Occipital lobe (tissue), 2 donors: ENCODE results near the gene ZNHIT6. TPM values are rescaled to one million over a fixed set of nuclear protein-coding genes. Genes with fewer than 3 reads are reported as not detected.
"Not testable (repeated sequence)": the region's sequence is repeated elsewhere in the genome, so short reads cannot be mapped to it uniquely, and the experiment has no call there.

ENCODE experiments used
- DNase-seq: peaks from one replicate; lab custom pipeline; 2025; lab: John Stamatoyannopoulos, UW
- total RNA-seq: library from RNA; depleted of rRNA; stranded (reverse); fragments of >200 nt; gene quantifications from one replicate; pipeline ENCODE4 v1.2.3, GENCODE V29; 2014

ZNHIT6 gene, protein sequence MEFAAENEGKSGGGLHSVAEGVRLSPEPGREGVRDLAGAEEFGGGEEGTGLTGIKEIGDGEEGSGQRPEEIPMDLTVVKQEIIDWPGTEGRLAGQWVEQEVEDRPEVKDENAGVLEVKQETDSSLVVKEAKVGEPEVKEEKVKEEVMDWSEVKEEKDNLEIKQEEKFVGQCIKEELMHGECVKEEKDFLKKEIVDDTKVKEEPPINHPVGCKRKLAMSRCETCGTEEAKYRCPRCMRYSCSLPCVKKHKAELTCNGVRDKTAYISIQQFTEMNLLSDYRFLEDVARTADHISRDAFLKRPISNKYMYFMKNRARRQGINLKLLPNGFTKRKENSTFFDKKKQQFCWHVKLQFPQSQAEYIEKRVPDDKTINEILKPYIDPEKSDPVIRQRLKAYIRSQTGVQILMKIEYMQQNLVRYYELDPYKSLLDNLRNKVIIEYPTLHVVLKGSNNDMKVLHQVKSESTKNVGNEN
- total RNA-seq, result 12.8 TPM

DNA sequence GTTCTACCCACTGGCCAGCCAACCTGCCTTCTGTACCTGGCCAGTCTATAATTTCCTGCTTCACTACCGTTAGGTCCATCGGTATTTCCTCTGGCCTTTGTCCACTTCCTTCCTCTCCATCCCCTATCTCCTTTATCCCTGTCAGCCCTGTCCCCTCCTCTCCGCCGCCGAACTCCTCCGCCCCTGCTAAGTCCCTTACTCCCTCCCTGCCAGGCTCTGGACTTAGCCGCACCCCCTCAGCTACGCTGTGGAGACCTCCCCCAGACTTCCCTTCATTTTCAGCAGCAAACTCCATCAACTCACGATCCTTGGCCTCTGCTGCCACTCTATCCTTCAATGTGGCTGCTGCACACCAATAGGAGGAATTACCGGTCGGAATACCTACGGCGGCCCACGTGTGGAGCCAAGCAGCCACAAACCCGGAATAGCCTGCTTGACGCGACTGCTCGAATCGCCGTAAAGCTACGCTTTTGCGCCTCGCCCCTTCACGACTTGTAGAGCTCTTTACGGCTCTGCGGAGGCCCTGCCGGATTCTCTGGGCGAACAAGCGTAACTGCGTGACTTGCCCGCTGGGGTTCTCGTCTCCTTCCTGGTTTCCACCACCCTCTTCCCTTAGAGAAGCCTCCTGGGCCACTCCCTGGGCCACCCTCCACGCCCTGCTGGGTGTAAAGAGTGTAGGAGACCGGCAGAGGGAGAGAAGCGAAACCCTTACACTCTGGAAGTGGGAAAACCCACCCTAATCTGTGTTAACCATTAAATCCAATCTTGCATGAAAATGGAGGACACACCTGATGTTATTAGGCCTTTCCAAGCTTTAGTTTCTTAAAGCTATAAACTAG is at the start of gene ZNHIT6:
TSS of gene ZNHIT6 (minus strand) at position 444 of the 839 bp plus-strand sequence. CDS start at position 295, 149 bp downstream.
- DNase-seq, result peak; percentile 88

- DNase-seq, result no peak
Measured at GRCh38 chr1:85756864-85757263, 48.6 kb upstream of the ZNHIT6 start.

DNA sequence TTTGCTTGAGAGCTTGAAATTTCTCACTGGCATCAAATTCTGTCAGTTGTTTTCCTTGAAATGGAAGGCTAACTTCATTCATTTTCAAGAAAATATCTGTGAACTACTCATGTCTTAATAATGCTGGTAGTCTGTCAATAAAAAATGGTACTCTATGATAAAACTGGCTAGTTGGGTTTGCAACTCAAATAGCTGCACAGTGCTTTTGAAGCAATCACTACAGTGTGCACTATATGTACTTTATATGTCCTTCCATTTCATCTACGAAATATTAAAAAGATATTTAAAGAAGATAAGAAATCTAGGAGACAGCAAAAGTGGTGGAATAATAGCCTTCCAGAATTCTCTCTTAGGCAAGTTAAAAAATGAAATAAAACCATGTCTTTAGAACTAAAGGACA is 39.9 kb upstream of the ZNHIT6 start:
- DNase-seq, result no peak

- no peak for DNase-seq
Measured at GRCh38 chr1:85746777-85747176, 38.5 kb upstream of the ZNHIT6 start.

GRCh38 chr1:85743814-85744213 is 35.6 kb upstream of the ZNHIT6 start:
- no peak for DNase-seq

DNA sequence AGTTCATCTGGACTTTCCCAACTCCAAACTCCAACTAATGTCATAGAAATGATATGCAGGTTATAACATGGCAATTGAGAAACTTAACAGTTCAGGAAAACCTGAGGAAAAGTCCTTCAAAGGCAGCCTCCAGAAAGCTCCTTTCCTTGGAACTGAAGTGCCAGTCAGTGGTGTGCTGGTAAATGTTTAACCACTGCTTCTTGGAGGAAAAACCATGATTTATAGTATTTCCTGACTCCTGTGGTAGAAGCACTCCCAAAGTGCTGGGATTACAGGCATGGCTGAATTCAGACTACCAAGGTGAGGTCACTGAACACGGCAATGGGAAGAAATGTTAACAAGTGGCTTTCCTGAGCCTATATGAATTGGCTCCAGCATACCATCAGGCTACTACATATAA is 26.7 kb upstream of the ZNHIT6 start:
- no peak for DNase-seq

DNA sequence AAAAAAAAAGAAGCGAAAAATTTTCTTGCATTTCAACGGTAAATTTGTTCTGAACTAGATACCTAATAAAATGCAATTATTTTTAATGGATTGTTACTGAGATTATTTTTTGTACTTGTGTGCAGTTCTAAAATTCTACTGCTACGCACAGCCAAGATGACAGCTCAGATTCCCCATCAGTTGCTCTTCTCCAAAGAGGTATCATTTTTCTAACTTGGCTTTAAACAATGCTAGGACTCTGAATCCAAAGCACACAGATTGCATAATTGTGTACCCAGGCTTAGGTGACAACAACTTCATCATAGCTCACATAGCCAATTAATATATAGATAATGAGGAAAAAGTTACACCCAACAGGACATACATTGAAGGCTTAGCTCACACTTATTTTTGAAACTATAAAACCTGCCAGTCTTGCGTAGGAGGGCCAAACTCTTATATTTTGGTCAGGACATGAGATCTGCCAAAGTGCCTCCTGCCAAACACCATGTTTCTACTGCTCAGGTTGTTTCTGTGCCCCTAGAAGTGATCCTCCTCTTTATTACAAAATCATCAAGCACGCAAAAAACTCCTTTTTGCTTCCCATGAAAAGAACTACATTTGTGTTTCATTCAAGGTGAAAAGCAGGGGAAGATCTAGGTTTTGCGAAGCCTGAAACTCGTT is 10.6 kb upstream of the ZNHIT6 start:
- DNase-seq, result no peak

DNA sequence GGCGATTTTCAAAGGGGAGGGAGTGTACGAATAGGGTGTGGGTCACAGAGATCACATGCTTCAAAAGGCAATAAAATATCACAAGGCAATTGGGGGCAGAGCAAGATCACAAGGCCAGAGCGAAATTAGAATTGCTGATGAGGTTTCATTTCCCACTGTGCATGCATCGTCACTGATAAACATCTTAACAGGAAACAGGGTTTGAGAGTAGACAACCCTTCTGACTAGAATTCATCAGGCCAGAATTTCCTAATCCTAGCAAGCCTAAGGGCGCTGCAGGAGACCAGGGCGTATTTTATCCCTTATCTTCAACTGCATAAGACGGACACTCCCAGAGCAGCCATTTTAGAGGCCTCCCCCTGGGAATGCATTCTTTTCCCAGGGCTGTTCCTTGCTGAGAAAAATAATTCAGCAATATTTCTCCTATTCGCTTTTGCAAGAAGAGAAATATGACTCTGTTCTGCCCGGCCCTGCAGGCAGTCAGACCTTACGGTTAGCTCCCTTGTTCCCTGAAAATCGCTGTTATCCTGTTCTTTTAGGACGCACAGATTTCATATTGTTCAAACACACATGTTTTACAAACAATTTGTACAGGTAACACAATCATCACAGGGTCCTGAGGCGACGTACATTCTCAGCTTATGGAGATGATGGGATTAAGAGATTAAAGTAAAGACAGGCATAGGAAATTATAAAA is 6.3 kb upstream of the ZNHIT6 start:
- DNase-seq, result not testable (repeated sequence)

- DNase-seq, result no peak
Measured at GRCh38 chr1:85708829-85709227, 595 bp upstream of the ZNHIT6 start.

GRCh38 chr1:85707267-85707989 is 805 bp downstream of the ZNHIT6 start:
- no peak for DNase-seq

DNA sequence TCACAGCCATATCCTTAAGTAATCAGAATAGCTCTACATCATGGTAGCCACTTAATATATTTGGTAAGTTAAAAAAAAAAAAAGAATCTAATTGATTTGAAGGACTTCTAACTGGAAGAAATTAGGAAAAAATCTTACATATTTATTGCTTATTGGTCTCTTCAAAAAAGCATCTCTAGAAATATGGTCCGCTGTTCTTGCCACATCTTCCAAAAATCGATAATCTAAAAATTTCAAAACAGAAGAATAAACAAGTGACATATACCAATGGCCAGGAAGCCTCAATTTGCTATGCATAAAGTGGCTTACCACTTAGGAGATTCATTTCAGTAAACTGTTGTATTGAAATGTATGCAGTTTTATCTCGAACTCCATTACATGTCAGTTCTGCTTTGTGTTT is 2.3 kb downstream of the ZNHIT6 start:
- DNase-seq, result no peak

DNA sequence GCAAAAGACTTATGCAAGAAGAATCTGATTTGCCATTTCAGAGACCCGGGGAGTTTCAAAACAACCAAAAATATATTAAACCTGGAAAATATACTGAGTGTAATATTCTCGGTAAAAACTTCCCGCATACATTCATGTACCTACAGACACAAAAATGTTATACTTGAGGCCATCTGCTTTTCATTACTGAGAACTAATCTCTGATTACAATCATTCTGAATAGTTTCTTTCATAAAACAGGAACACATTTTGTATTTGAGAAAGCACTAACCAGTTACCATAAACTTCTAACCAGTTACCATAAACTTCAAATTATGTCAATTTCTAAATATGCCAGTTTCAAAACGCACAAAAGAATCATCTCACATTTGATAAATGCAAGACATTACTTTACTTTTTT is 7.8 kb downstream of the ZNHIT6 start:
- DNase-seq, result no peak

DNA sequence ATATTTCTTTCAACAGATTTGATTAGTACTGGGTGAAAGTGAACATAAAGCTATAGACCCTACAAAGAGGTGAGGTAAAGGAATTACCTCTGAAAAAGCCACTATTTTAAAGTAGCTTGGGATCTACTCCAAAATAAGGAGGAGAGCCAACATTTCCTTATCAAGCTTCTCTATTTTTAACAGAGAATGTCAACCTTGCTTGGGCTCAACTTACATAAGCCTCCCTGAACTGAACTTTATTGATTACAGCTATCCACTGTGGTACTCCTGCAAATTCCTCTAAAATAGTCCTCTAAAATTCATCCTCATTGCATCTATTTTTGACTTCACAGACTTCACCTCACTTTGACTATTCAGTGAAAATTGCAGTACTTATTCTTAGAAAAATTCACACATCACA is 10.3 kb downstream of the ZNHIT6 start:
- DNase-seq, result no peak

GRCh38 chr1:85692730-85693314 is 15.4 kb downstream of the ZNHIT6 start:
- DNase-seq, result no peak

DNA sequence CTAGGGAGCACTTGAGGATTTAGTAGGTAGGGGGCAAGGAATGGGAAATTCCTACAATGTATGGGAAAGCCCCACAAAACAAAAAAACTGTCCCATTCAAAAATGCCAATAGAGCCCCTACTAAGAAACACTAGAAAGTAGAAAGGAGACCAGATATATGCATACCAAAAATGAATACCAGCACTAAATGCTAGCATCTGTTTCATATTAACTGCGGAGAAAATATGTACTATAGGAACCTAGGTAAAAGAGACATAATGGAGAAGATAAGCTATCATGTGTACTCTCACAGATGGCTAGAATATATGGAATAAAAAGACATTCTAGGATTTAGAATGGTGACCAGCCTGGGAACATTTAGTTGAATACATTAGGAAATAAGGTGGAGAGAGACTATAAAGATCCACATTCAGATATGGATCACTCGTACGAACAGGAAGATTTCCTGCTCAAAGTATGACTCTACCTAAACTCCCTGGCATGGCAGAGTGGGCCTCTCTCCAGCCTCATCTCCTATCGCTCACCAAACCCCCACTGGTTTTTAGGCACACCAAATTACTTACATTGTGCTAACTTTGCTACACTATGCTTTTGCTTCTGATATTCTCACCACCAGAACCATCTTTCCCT is 18.3 kb downstream of the ZNHIT6 start:
- no peak for DNase-seq

DNA sequence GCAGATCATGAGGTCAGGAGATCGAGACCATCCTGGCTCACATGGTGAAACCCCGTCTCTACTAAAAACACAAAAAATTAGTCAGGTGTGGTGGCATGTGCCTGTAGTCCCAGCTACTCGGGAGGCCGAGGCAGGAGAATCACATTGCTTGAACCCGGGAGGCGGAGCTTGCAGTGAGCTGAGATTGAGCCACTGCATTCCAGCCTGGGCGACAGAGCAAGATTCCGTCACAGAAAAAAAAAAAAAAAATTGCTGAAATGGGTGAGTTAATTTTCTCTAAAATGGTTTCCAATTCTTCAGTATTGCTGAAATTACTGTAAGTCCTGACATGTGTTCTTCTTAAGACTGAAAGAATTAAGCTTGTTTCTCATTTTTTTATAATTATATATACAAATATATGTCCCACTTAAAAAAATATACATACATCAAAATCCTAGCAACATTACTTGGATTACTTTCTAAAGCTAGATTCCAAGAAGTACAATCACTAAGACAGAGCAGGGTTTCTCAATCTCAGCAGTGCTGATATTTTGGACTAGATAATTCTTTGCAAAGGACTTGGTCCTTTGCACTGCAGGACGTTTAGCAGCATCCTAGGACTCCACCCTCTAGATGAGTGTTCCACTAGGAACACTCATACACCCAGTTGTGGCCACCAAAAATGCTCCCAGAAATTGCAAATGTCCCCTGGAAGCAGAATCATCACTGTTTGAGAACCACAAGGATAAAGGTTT is 24.8 kb downstream of the ZNHIT6 start:
- DNase-seq, result no peak

- no peak for DNase-seq
Measured at GRCh38 chr1:85681087-85681486, 27.1 kb downstream of the ZNHIT6 start.

DNA sequence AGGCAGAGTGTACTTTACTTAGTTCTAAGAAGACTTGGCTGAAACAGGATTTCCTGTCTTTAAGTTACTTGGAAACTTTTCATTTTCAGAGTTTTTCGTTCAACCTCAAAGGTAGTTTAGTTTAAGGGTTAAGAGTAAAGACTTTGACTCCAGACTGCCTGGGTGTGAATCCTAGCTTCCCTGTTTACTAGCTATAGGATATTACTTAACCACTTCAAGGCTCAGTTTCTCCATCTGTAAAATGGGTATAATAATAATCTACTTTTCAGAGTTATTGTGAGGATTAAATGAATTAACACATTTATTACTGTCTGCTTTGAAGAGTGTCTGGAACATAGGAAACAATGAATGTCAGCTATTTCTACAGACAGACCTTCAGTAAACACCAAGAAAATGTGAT is 30.0 kb downstream of the ZNHIT6 start:
- no peak for DNase-seq

DNA sequence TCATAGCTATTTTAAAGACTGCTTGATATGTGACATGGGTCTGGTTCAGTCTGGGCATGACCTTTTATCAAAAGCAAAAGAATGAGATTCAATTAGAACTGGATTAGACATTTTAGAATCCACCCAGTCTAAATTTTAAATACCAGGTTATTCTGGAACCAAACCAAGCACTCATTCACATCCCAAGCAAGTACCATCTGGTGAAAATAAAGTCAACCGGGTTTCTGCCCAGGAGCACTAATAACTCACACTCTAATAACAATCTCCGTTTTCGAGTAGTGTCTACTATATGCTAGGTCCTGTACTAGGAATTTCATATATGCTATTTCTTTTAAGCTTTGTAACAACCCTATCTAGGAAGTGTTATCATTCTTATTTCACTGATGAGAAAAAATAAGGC is 30.6 kb downstream of the ZNHIT6 start:
- DNase-seq, result no peak
